ENCODE measurements around the gene C17orf58.
A peak's percentile ranks its signal among the peaks of the same experiment; 100 is the strongest.
"Not testable (repeated sequence)": the region's sequence is repeated elsewhere in the genome, so short reads cannot be mapped to it uniquely, and the experiment has no call there.

Gene C17orf58

GRCh38 chr17:67996301-67997171 is at the start of gene C17orf58:
C17orf58 (minus strand) TSS chr17:67996469; CDS start chr17:67996198, 271 bp downstream.
- H3K27me3 ChIP-seq (ENCODE audit: low read depth, low read length); H3K9me3 ChIP-seq (ENCODE audit: control insufficient read depth in 1 of 2, low read length in 2 of 2); H3K36me3 ChIP-seq (ENCODE audit: control insufficient read depth in 1 of 2, insufficient read depth in 2 of 2, low read length in 2 of 2); H3K27ac ChIP-seq (ENCODE audit: low read length): not testable (repeated sequence)
- H3K4me1 ChIP-seq (ENCODE audit: control insufficient read depth in 1 of 2, insufficient read depth in 2 of 2, low read length in 2 of 2) = peaks cover 7 to 12% of the 10 kb centered on the region in 2 donors
- H3K4me3 ChIP-seq (ENCODE audit: low read depth in 1 of 2, low read length in 2 of 2) = peak within 1 kb of the TSS; percentile 61 to 64

GRCh38 chr17:68036304-68037147 is 40.3 kb upstream of the C17orf58 start:
- Histone ChIP-seq H3K36me3 (ENCODE audit: control insufficient read depth in 1 of 2, insufficient read depth in 2 of 2, low read length in 2 of 2) (peaks cover 6 to 33% of the 10 kb centered on the region in 2 donors), H3K4me3 (ENCODE audit: low read depth in 1 of 2, low read length in 2 of 2) (peak overlapping the region; percentile 88 to 98), H3K9me3 (ENCODE audit: control insufficient read depth in 1 of 2, low read length in 2 of 2) (no peaks in the 10 kb centered on the region), H3K4me1 (ENCODE audit: control insufficient read depth in 1 of 2, insufficient read depth in 2 of 2, low read length in 2 of 2) (peaks cover 0 to 6% of the 10 kb centered on the region in 2 donors), H3K27me3 (ENCODE audit: low read depth, low read length) (no peaks in the 10 kb centered on the region), H3K27ac (ENCODE audit: low read length) (peak overlapping the region; percentile 75)

DNA sequence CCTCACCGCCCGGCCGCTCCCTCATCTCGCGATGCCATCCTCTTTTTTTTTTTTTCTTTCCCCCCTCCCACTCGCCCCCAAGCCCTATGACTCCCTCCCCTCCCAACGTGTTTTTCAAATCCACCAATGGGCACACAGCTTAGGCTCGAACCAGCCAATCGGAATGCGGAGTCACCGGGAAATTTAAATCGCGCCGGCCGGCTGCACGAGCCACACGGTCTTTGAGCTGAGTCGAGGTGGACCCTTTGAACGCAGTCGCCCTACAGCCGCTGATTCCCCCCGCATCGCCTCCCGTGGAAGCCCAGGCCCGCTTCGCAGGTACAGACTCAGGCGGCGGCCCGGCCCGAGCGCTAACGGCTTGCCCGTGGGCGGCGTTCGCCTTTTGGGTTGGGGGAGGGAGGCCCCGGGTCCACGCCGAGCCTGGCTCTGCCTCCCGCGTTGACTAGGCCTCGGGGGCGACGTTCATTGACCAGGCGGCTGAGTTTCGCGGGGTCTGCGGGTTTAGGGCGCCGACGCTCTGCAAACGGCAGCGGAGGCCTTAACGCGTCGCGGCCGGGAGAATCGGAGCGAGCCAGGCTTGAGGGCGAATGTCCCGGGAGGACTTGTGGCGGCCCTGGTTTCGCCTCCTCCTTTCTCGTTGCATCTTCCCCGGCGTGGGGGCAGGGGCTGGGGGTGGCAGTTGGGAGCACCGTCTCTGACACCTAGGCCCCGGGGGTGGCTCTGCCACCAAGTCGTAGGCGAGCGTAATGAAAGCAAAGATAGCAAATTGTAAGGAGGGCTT is 39.4 kb upstream of the C17orf58 start, which contains the start of gene KPNA2:
Gene KPNA2, plus strand, starts transcription at position 213 of the 781 bp plus-strand sequence. CDS start 1,398 bp downstream, outside the sequence.
- Histone ChIP-seq H3K4me3 (ENCODE audit: low read depth in 1 of 2, low read length in 2 of 2) (peak within 1 kb of the TSS; percentile 88 to 98), H3K27ac (ENCODE audit: low read length) (peak within 1 kb of the TSS; percentile 75), H3K9me3 (ENCODE audit: control insufficient read depth in 1 of 2, low read length in 2 of 2) (no peaks in the 10 kb centered on the region), H3K36me3 (ENCODE audit: control insufficient read depth in 1 of 2, insufficient read depth in 2 of 2, low read length in 2 of 2) (peaks cover 1 to 25% of the 10 kb centered on the region in 2 donors), H3K4me1 (ENCODE audit: control insufficient read depth in 1 of 2, insufficient read depth in 2 of 2, low read length in 2 of 2) (peaks cover 0 to 6% of the 10 kb centered on the region in 2 donors), H3K27me3 (ENCODE audit: low read depth, low read length) (no peaks in the 10 kb centered on the region)

GRCh38 chr17:68035131-68035522 is 38.9 kb upstream of the C17orf58 start:
- H3K27ac ChIP-seq (ENCODE audit: low read length) = no peak overlapping the region
- peak overlapping the region in 1 of 2 donors; percentile 98 for H3K4me3 ChIP-seq (ENCODE audit: low read depth in 1 of 2, low read length in 2 of 2)
- peaks cover 0 to 6% of the 10 kb centered on the region in 2 donors for H3K4me1 ChIP-seq (ENCODE audit: control insufficient read depth in 1 of 2, insufficient read depth in 2 of 2, low read length in 2 of 2)
- no peaks in the 10 kb centered on the region for H3K27me3 ChIP-seq (ENCODE audit: low read depth, low read length)
- peaks cover 0 to 19% of the 10 kb centered on the region in 2 donors for H3K36me3 ChIP-seq (ENCODE audit: control insufficient read depth in 1 of 2, insufficient read depth in 2 of 2, low read length in 2 of 2)
- H3K9me3 ChIP-seq (ENCODE audit: control insufficient read depth in 1 of 2, low read length in 2 of 2) = no peaks in the 10 kb centered on the region

- H3K4me3 ChIP-seq (ENCODE audit: low read depth in 1 of 2, low read length in 2 of 2) = peak overlapping the region in 1 of 2 donors; percentile 98
- H3K27ac ChIP-seq (ENCODE audit: low read length) = no peak overlapping the region
- H3K9me3 ChIP-seq (ENCODE audit: control insufficient read depth in 1 of 2, low read length in 2 of 2) = no peaks in the 10 kb centered on the region
- H3K27me3 ChIP-seq (ENCODE audit: low read depth, low read length) = no peaks in the 10 kb centered on the region
- H3K36me3 ChIP-seq (ENCODE audit: control insufficient read depth in 1 of 2, insufficient read depth in 2 of 2, low read length in 2 of 2) = peaks cover 0 to 19% of the 10 kb centered on the region in 2 donors
- peaks cover 0 to 6% of the 10 kb centered on the region in 2 donors for H3K4me1 ChIP-seq (ENCODE audit: control insufficient read depth in 1 of 2, insufficient read depth in 2 of 2, low read length in 2 of 2)
Measured at GRCh38 chr17:68034452-68034776, 38.1 kb upstream of the C17orf58 start.

DNA sequence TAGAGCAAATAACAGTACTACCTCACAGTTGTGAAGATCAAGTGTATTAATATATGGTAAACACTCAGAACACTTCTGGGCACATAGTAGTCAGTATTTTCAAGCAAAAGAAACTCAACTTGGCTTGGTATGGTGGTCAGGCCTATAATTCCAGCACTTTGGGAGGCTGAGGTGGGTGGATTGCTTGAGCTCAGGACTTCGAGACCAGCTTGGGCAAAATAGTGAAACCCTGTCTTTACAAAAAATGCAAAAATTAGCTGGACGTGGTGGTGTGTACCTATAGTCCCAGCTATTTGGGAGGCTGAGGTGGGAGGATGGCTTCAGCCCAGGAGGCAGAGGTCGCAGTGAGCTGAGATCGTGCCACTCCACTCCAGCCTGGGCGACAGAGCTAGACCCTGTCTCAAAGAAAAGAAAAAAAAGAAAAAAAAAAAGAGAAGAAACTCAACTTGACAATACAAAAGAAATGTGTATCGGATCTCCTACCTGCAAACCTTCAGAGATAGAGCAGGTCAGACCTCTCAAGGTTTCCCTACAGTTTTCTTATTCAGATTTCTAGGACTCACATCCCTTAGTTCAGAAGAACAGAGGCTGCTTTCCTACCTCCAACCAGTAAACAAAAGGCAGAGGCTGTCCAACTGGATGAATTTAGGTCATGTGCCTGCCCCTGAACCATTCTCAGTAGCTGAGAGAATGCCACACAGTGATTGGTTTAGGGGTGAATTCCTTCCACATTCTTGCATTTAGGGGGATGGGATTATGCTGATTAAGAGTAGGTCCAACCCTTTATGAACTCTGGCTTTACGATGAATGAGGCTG is 37.6 kb upstream of the C17orf58 start:
- no peaks in the 10 kb centered on the region for H3K27me3 ChIP-seq (ENCODE audit: low read depth, low read length)
- no peaks in the 10 kb centered on the region for H3K9me3 ChIP-seq (ENCODE audit: control insufficient read depth in 1 of 2, low read length in 2 of 2)
- H3K36me3 ChIP-seq (ENCODE audit: control insufficient read depth in 1 of 2, insufficient read depth in 2 of 2, low read length in 2 of 2) = peaks cover 0 to 15% of the 10 kb centered on the region in 2 donors
- no peak overlapping the region for H3K4me3 ChIP-seq (ENCODE audit: low read depth in 1 of 2, low read length in 2 of 2)
- H3K27ac ChIP-seq (ENCODE audit: low read length) = no peak overlapping the region
- peaks cover 0 to 6% of the 10 kb centered on the region in 2 donors for H3K4me1 ChIP-seq (ENCODE audit: control insufficient read depth in 1 of 2, insufficient read depth in 2 of 2, low read length in 2 of 2)

DNA sequence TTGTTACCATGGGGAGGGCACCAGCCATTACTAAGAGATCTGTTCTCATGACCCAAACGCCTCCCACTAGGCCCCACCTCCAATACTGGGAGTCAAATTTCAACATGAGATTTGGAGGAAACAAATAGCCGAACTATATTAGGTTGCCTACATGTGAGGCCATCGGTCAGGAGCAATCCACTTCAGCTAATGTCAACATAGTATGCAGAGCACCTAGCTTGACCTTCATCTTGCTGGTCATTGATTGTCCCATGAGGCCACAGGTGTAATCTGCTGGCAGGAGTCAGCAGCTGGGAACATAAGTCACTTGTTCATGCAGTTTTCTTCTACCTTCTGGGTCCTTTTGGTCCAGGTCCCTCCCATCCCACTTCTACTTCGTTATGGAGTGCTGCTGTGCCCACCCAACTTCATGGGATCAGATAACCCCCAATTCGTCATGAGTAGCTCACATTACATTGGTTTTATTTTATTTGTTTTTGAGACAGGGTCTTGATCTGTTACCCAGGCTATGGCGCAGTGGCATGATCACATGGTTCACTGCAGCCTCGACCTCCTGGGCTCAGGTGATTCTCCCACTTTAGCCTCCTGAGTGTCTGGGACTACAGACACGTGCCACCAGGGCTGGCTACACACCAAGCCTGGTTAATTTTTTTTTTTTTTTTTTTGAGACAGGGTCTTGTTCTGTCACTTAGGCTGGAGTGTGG is 33.4 kb upstream of the C17orf58 start:
- Histone ChIP-seq H3K4me1 (ENCODE audit: control insufficient read depth in 1 of 2, insufficient read depth in 2 of 2, low read length in 2 of 2) (no peaks in the 10 kb centered on the region), H3K36me3 (ENCODE audit: control insufficient read depth in 1 of 2, insufficient read depth in 2 of 2, low read length in 2 of 2) (no peaks in the 10 kb centered on the region), H3K9me3 (ENCODE audit: control insufficient read depth in 1 of 2, low read length in 2 of 2) (no peaks in the 10 kb centered on the region), H3K27me3 (ENCODE audit: low read depth, low read length) (no peaks in the 10 kb centered on the region), H3K27ac (ENCODE audit: low read length) (no peak overlapping the region), H3K4me3 (ENCODE audit: low read depth in 1 of 2, low read length in 2 of 2) (no peak overlapping the region)

GRCh38 chr17:68022547-68022946 is 26.3 kb upstream of the C17orf58 start:
- H3K4me3 ChIP-seq (ENCODE audit: low read depth in 1 of 2, low read length in 2 of 2); H3K36me3 ChIP-seq (ENCODE audit: control insufficient read depth in 1 of 2, insufficient read depth in 2 of 2, low read length in 2 of 2); H3K4me1 ChIP-seq (ENCODE audit: control insufficient read depth in 1 of 2, insufficient read depth in 2 of 2, low read length in 2 of 2); H3K27me3 ChIP-seq (ENCODE audit: low read depth, low read length); H3K27ac ChIP-seq (ENCODE audit: low read length); H3K9me3 ChIP-seq (ENCODE audit: control insufficient read depth in 1 of 2, low read length in 2 of 2): not testable (repeated sequence)

DNA sequence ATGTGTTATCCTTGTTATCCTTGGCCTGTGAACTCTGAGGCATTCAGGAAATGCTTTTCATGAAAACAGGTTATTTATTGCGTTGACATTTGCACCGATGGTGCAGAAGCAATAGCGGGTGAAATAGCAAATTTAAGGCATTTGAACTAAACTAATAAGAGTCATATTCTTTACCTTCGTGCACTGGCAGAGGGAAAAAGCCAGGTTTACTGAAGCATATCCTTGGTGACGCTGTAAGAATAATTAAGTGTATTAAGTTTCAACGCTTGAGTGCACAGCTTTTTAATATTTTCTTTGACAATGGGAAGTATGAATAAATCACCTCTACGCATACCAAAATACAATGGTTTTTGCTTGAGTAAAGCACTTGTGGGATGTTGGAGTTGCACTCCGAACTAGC is 25.7 kb upstream of the C17orf58 start:
- no peak overlapping the region for H3K4me3 ChIP-seq (ENCODE audit: low read depth in 1 of 2, low read length in 2 of 2)
- no peak overlapping the region for H3K27ac ChIP-seq (ENCODE audit: low read length)
- no peaks in the 10 kb centered on the region for H3K36me3 ChIP-seq (ENCODE audit: control insufficient read depth in 1 of 2, insufficient read depth in 2 of 2, low read length in 2 of 2)
- H3K4me1 ChIP-seq (ENCODE audit: control insufficient read depth in 1 of 2, insufficient read depth in 2 of 2, low read length in 2 of 2) = no peaks in the 10 kb centered on the region
- H3K27me3 ChIP-seq (ENCODE audit: low read depth, low read length) = no peaks in the 10 kb centered on the region
- H3K9me3 ChIP-seq (ENCODE audit: control insufficient read depth in 1 of 2, low read length in 2 of 2) = no peaks in the 10 kb centered on the region

- H3K36me3 ChIP-seq (ENCODE audit: control insufficient read depth in 1 of 2, insufficient read depth in 2 of 2, low read length in 2 of 2) = not testable (repeated sequence)
- H3K27ac ChIP-seq (ENCODE audit: low read length) = peak overlapping the region; percentile 77
- H3K4me3 ChIP-seq (ENCODE audit: low read depth in 1 of 2, low read length in 2 of 2) = peak overlapping the region; percentile 71 to 75
Measured at GRCh38 chr17:68020791-68021190, 24.5 kb upstream of the C17orf58 start.

More at GRCh38 chr17:68020791-68021190, 24.5 kb upstream of the C17orf58 start:
- not testable (repeated sequence) for H3K9me3 ChIP-seq (ENCODE audit: control insufficient read depth in 1 of 2, low read length in 2 of 2); H3K27me3 ChIP-seq (ENCODE audit: low read depth, low read length); H3K4me1 ChIP-seq (ENCODE audit: control insufficient read depth in 1 of 2, insufficient read depth in 2 of 2, low read length in 2 of 2)
